Measurements from ENCODE around the gene DSC3. TPM values are rescaled to one million over a fixed set of nuclear protein-coding genes. Genes with fewer than 3 reads are reported as not detected.
"Not testable (repeated sequence)": the region's sequence is repeated elsewhere in the genome, so short reads cannot be mapped to it uniquely, and the experiment has no call there.

Gene DSC3
- total RNA-seq, 1 donor from 2014 or later = 0.87 TPM

- Mint-ChIP-seq H3K4me3 (ENCODE audit: unreplicated experiment) (no peak overlapping the region), H3K36me3 (ENCODE audit: low read depth, unreplicated experiment) (no peaks in the 10 kb centered on the region), H3K27me3 (ENCODE audit: unreplicated experiment) (no peaks in the 10 kb centered on the region), H3K4me1 (ENCODE audit: unreplicated experiment) (no peaks in the 10 kb centered on the region), H3K9me3 (ENCODE audit: unreplicated experiment) (no peaks in the 10 kb centered on the region), H3K27ac (ENCODE audit: unreplicated experiment) (no peak overlapping the region)
- no peak for DNase-seq (ENCODE audit: low spot score)
- TF ChIP-seq CTCF (IDR thresholded peaks at IDR 0.05; ENCODE audit: unreplicated experiment) = no peak
Observed at GRCh38 chr18:30982285-30982992, 60.1 kb downstream of the DSC3 start.

GRCh38 chr18:30978091-30978490 lies 64.5 kb downstream of the DSC3 start:
- DNase-seq (ENCODE audit: low spot score); H3K36me3 Mint-ChIP-seq (ENCODE audit: low read depth, unreplicated experiment); H3K27ac Mint-ChIP-seq (ENCODE audit: unreplicated experiment); H3K9me3 Mint-ChIP-seq (ENCODE audit: unreplicated experiment); H3K4me3 Mint-ChIP-seq (ENCODE audit: unreplicated experiment); H3K27me3 Mint-ChIP-seq (ENCODE audit: unreplicated experiment); H3K4me1 Mint-ChIP-seq (ENCODE audit: unreplicated experiment): not testable (repeated sequence)

- no peak overlapping the region for H3K4me3 Mint-ChIP-seq (ENCODE audit: unreplicated experiment)
- H3K27ac Mint-ChIP-seq (ENCODE audit: unreplicated experiment) = no peak overlapping the region
- peak; percentile 90 for TF ChIP-seq CTCF (IDR thresholded peaks at IDR 0.05; ENCODE audit: unreplicated experiment)
- DNase-seq (ENCODE audit: low spot score) = no peak
- no peaks in the 10 kb centered on the region for H3K27me3 Mint-ChIP-seq (ENCODE audit: unreplicated experiment)
- H3K4me1 Mint-ChIP-seq (ENCODE audit: unreplicated experiment) = no peaks in the 10 kb centered on the region
- no peaks in the 10 kb centered on the region for H3K36me3 Mint-ChIP-seq (ENCODE audit: low read depth, unreplicated experiment)
- no peaks in the 10 kb centered on the region for H3K9me3 Mint-ChIP-seq (ENCODE audit: unreplicated experiment)
Observed at GRCh38 chr18:30971338-30971956, 71.1 kb downstream of the DSC3 start.

GRCh38 chr18:30970196-30970816 lies 72.2 kb downstream of the DSC3 start:
- no peaks in the 10 kb centered on the region for H3K27me3 Mint-ChIP-seq (ENCODE audit: unreplicated experiment)
- peak; percentile 63 for TF ChIP-seq CTCF (IDR thresholded peaks at IDR 0.05; ENCODE audit: unreplicated experiment)
- H3K27ac Mint-ChIP-seq (ENCODE audit: unreplicated experiment) = no peak overlapping the region
- no peaks in the 10 kb centered on the region for H3K36me3 Mint-ChIP-seq (ENCODE audit: low read depth, unreplicated experiment)
- DNase-seq (ENCODE audit: low spot score) = peak; percentile 9
- no peaks in the 10 kb centered on the region for H3K4me1 Mint-ChIP-seq (ENCODE audit: unreplicated experiment)
- H3K9me3 Mint-ChIP-seq (ENCODE audit: unreplicated experiment) = no peaks in the 10 kb centered on the region
- H3K4me3 Mint-ChIP-seq (ENCODE audit: unreplicated experiment) = no peak overlapping the region

GRCh38 chr18:30969670-30970170 lies 72.8 kb downstream of the DSC3 start:
- H3K27me3 Mint-ChIP-seq (ENCODE audit: unreplicated experiment) = no peaks in the 10 kb centered on the region
- H3K36me3 Mint-ChIP-seq (ENCODE audit: low read depth, unreplicated experiment) = no peaks in the 10 kb centered on the region
- no peaks in the 10 kb centered on the region for H3K4me1 Mint-ChIP-seq (ENCODE audit: unreplicated experiment)
- TF ChIP-seq CTCF (IDR thresholded peaks at IDR 0.05; ENCODE audit: unreplicated experiment) = no peak
- H3K27ac Mint-ChIP-seq (ENCODE audit: unreplicated experiment) = no peak overlapping the region
- no peaks in the 10 kb centered on the region for H3K9me3 Mint-ChIP-seq (ENCODE audit: unreplicated experiment)
- DNase-seq (ENCODE audit: low spot score) = no peak
- H3K4me3 Mint-ChIP-seq (ENCODE audit: unreplicated experiment) = no peak overlapping the region
